Measurements from ENCODE around the gene SECISBP2. TPM values are rescaled to one million over a fixed set of nuclear protein-coding genes. Genes with fewer than 3 reads are reported as not detected.

Gene SECISBP2
- total RNA-seq, 1 donor from 2014 or later = 19.2 TPM

DNA sequence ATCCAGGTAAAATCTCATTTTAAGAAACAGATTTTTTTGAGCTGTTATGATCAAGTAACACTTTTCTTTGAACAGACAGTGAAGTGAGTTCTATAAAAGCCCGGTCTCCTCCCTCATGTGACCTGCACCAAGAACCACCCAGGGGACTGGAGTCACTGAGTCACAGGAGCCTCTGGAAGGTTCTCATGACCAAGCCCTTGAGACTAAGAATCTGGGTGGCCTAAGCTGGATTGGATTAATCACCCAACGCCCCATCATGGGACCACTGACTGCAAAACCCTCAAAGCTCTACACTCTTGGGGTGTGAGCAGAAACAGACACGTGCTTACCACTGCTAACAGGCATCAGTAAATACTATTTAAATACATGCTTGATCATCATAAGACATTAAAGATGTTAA, 48.4 kb downstream of the SECISBP2 start:
- ATAC-seq = no peak

DNA sequence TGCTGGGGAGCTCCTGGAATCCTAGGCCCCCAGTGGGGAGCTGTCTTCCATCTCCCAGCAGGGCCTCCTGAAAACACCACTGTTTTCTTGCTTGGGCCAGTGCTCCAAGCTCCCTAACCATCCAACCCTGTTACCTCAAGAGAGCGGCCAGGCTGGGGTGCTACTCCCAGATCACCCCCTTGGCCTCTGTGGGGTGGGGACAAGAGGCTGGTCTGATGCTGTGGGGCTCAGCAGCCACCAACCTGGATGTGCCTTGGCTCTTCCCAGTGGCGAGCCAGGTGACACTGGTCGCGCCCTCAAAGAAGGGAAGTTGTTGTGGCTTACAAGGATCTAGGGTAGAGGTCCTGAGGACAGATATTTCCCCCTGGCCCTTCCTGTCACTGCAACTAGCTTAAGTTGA, 49.0 kb downstream of the SECISBP2 start:
- no peak for ATAC-seq

GRCh38 chr9:89367726-89368437, 49.6 kb downstream of the SECISBP2 start:
- no peak for ATAC-seq

- no peak for ATAC-seq
Measured at GRCh38 chr9:89368550-89368949, 50.2 kb downstream of the SECISBP2 start.

DNA sequence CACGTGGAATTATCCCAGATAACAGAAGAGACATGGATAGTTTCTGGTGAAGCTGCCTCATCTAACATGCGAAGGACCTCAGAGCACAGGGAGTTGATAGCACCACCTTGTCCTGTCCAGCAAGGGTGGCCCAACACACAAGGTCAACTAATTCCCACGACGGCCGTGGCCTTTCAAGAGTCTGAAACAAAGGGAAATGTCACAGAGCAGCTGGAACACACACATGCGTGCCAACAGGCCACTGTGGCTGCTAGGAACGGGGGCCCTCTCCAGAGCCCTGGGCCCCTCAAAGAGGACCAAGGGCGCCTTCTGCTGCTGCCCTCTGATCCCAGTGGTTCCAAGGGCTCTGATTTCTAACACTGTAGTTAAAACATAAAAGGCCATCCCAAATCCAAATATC, 50.7 kb downstream of the SECISBP2 start:
- no peak for ATAC-seq

- no peak for ATAC-seq
Measured at GRCh38 chr9:89370593-89370992, 52.3 kb downstream of the SECISBP2 start.

GRCh38 chr9:89371791-89372190, 53.5 kb downstream of the SECISBP2 start:
- ATAC-seq = peak; percentile 3

DNA sequence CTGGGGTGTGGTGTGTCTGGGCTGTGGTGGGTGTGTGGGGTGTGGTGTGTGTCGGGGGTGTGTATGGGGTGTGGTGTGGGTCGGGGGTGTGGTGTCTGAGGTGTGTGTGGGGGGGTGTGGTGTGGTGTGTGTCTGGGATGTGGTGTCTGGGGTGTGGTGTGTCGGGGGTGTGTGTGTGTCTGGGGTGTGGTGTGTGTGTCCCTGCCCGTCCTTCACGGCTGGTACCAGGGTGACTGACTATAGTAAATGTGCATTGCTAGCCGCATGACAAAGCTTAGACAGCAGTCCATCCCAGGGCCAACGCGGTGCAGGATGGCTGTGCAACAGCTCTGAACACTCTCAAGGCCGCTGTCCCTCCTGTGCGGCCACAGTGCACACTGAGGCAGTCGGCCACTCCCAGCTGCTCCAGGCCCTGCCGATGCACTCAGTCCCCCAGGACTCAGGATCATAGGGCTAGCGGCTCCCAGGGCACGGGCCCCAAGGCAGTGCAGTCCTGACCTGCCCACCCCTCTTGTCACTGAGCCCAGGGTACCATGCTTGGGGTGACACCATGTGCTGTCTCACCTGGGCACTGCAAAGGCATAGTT, 54.0 kb downstream of the SECISBP2 start:
- ATAC-seq = peak; percentile 42

DNA sequence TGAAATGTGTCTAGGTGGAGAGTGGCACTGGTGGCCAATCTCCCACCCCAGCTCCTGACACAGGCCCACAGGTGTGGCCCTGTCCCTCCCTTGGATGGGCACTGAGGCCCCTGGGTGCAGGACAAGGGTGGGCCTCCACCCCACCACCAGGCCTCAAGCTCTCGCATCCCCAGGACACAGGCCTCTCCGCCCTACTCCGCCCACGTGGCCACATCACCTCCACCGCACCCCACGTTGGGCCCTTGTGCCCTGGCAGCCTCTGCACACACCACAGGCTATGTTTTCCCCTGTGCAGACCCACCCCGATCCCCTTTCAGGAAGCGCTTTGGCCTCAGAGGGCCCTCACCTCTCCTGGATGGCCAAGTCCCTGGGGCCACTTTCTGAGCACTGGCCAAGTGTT, 54.7 kb downstream of the SECISBP2 start:
- no peak for ATAC-seq

DNA sequence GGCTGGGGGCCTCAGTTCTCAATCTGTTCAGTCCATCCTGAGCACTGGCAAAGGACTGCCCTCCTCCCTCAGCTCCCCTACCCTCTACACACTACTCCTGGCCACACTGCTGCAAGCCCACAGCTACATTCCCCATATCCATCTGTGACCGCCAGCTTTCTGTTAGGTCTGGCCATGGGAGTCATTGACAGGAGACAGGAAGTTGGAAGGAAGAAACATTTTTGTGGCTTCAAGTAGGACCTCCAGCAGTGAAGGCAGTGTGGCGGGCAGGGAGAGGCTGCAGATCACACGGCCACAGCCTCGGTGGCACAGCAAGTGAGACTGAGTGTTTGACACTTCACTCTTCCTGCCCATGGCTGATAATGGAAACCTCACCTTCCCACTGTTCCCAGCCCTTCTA, 55.9 kb downstream of the SECISBP2 start:
- ATAC-seq = no peak

GRCh38 chr9:89375191-89375760, 57.0 kb downstream of the SECISBP2 start:
- peak; percentile 22 for ATAC-seq

- ATAC-seq = no peak
Measured at GRCh38 chr9:89376286-89376685, 58.0 kb downstream of the SECISBP2 start.

DNA sequence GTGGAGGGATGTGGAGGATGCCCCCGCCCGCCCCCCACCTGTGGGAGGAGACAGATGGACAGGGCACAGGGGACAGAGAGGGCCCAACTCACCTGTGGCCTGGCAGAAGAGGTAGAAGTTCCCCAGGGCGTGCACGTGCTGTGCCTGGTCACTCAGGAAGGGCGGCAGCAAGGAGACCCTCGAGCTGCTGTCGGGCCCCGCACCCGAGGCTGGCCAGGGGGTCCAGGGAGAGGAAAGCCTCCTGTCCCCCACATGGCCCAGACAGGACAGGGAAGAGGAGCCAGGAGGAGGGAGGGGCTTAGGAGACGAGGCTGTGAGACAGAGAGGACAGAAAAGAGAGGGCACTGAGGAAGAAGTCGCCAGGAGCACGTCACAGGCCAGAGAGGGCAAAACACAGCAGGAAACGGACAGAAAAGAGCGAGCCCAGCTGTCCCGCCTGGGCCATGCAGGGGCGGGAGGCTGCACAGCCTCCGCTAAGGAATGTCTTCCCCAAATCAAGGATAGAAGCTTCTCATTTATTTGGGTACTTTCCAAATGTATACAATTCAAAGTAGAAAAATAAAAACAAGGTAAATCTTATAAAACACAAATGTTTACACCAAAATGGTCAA, 58.5 kb downstream of the SECISBP2 start:
- ATAC-seq = no peak

GRCh38 chr9:89377411-89377810, 59.1 kb downstream of the SECISBP2 start:
- no peak for ATAC-seq

DNA sequence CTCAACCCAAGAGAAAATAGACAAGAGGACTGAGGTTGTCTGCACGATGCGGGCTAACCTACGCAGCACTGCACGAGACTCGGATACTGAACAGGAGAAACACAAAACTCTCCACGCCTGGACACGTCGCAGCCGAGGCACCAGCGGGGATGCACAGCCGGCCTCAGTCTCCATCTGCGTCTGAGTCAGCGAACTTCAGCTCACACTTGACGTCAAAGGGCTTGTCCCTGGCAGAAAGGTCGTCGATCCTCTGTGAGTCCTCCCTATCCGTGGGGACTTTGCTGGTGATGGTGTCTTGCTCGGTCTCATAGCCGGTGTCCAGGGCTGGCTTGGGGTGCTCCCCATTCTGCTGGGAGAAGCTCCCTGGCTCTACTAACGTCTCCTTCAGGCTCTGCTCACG, 60.2 kb downstream of the SECISBP2 start:
- no peak for ATAC-seq

- ATAC-seq = no peak
Measured at GRCh38 chr9:89379031-89379430, 60.7 kb downstream of the SECISBP2 start.

DNA sequence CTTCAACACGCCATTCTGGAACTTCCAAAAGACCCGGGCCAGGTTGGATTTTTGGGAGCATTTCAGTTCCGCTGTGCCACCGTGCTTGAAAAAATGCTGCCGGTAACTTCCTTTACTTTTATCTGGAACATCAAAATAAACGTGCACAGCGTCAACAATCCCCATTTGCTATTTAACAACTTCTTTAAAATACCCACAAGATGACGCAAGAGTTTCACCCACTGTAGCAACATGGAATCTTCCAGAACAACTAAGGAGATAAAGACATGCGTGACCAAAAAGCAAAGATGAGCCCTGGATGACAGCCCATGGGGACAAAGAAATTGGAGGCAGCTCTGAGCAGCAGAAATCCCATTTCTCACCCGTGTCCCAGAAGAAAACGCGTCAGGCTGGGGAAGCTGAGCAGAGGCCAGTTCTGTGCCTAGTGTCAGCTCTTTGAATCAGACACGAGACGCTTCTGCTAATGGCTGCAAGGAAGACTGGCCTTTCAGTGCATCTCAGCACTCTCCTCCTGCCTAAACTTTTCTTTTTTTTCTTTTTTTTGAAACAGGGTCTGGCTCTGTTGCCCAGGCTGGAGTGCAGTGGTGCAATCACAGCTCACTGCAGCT, 61.3 kb downstream of the SECISBP2 start:
- no peak for ATAC-seq

DNA sequence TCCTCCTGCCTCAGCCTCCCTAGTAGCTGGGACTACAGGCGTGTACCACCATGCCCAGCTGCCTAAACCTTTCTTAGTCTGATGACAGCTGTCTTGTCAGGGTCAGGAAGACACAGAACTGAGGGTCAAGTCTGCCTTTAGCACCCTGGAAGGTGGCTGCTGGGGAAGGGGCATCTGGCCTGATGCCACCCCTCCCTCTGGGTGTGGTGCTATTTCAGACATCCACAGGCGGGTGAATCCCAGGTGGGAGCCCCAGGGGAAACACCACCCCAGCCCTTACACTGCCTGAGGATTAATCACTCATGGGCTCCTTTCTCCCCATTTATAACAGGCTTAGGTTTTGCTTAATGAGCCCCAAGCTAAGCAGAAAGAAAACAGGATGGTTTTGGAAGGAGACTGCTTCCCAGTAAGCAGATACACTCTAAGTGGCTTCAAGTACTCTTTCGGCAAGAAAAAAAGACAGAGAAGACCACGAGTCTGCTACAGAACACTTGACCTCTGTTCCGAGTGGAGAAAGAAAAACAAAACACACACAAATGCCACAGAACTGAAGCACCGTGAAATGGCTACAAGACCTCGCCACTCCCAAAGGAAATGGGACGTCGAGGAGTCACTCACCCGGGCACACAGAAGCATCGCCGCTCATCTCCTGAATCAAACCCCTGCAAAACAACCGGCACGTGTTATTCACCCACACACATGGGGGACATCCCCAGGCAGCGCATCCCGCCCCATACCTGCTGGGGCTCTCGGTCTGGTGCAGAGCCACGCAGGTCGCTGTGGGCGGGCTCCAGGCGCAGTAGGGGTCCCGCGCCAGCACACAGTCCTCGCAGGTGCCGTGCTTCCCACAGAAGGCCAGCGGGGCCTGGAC, 62.4 kb downstream of the SECISBP2 start:
- ATAC-seq = no peak

- ATAC-seq = no peak
Measured at GRCh38 chr9:89381308-89381609, 63.0 kb downstream of the SECISBP2 start.

GRCh38 chr9:89382026-89382986, 64.0 kb downstream of the SECISBP2 start:
- ATAC-seq = no peak

DNA sequence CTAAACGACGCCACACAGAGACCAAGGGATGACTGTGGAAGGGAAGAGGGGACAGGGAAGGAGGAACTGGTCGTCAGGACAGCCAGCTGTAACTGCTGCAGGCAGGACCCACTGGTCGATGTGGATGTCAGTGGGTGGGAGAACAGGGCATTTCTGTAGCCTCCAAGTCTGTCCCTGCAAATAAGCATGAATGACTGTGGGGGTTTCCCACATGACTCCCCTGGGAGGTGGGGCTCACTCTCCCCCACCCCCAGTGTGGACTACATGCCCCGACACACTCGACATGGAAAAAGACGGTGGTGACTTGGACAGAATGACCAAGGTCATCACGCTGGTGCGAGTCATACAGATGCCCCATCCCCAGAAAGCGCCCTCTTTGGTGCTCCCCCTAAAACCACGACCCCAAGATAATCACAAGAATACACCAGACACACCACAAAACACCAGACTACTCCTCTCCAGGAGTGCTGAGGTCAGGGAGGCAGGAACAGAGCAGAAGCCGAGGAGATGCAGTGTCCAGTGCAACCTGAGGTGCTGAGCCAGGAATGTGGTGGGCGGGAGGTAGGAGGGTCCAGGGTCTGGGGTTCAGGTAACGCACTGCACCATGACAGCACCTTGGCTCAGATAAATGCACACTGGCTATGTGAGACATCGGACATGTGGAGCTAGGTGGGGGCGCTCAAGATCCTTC, 64.9 kb downstream of the SECISBP2 start:
- ATAC-seq = no peak

Data from esophagus mucosa (tissue), 1 donor.